GM23338 (cell line): ENCODE data around the gene RTEL1. TPM values are rescaled to one million over a fixed set of nuclear protein-coding genes. Genes with fewer than 3 reads are reported as not detected.

Source experiments
- ATAC-seq: fragments of 200-7000 bp; cut with Tn5 transposase; 3 replicates; pipeline ENCODE4 v1.9.1; 2020
- DNase-seq: peaks from one replicate; pipeline ENCODE4 v3.0.0-alpha.2; 2015; ENCODE audit warnings: low spot score
- H2AFZ ChIP-seq: fragments of 200-600 bp; sonication (generic); 2 replicates; pipeline ENCODE4 v1.8.0; 2016; ENCODE audit warnings: antibody characterized with exemption, mild to moderate bottlenecking, moderate library complexity
- H3F3A ChIP-seq: fragments of 200-600 bp; sonication (generic); replicated peaks from 2 replicates; pipeline ENCODE4 v1.8.0; 2017; ENCODE audit warnings: antibody characterized with exemption, mixed run types, low read depth
- H3K27ac ChIP-seq: fragments of 200-600 bp; sonication (generic); 2 replicates; pipeline ENCODE4 v1.6.1; 2016; ENCODE audit warnings: low read depth
- H3K27me3 ChIP-seq: fragments of 200-600 bp; sonication (generic); 2 replicates; pipeline ENCODE4 v1.8.0; 2016; ENCODE audit warnings: mild to moderate bottlenecking, mixed run types, moderate library complexity; ENCODE audit not compliant: insufficient read depth
- H3K36me3 ChIP-seq: fragments of 200-600 bp; sonication (generic); 2 replicates; pipeline ENCODE4 v1.8.0; 2016; ENCODE audit warnings: mild to moderate bottlenecking; ENCODE audit not compliant: insufficient read depth
- H3K4me1 ChIP-seq: fragments of 200-600 bp; sonication (generic); 2 replicates; pipeline ENCODE4 v1.8.0; 2016; ENCODE audit warnings: mild to moderate bottlenecking, moderate library complexity; ENCODE audit not compliant: insufficient read depth
- H3K4me2 ChIP-seq: fragments of 200-600 bp; sonication (generic); 2 replicates; pipeline ENCODE4 v1.7.1; 2017; ENCODE audit warnings: mixed run types
- H3K4me3 ChIP-seq: fragments of 200-600 bp; sonication (generic); 2 replicates; pipeline ENCODE4 v1.6.1; 2016; ENCODE audit warnings: mixed run types
- H3K79me2 ChIP-seq: fragments of 200-600 bp; sonication (generic); replicated peaks from 2 replicates; pipeline ENCODE4 v1.8.0; 2017; ENCODE audit warnings: mild to moderate bottlenecking; ENCODE audit not compliant: insufficient read depth
- H3K9me2 ChIP-seq: fragments of 200-600 bp; sonication (generic); 2 replicates; pipeline ENCODE4 v1.8.0; 2017; ENCODE audit not compliant: insufficient read depth
- H4K20me1 ChIP-seq: fragments of 200-600 bp; sonication (generic); replicated peaks from 2 replicates; pipeline ENCODE4 v1.8.0; 2017; ENCODE audit warnings: mild to moderate bottlenecking; ENCODE audit not compliant: insufficient read depth
- H3K27ac Mint-ChIP-seq: 2 replicates; pipeline ENCODE4 v1.8.0; 2020; ENCODE audit warnings: inconsistent platforms, mild to moderate bottlenecking, moderate library complexity, mixed read lengths
- H3K27me3 Mint-ChIP-seq: 3 replicates; pipeline ENCODE4 v1.8.0; 2022; ENCODE audit warnings: low read depth, mild to moderate bottlenecking, moderate library complexity, mixed read lengths, inconsistent platforms; ENCODE audit not compliant: insufficient read depth, poor library complexity
- H3K36me3 Mint-ChIP-seq: 3 replicates; pipeline ENCODE4 v1.8.0; 2021; ENCODE audit warnings: low read depth, mild to moderate bottlenecking, inconsistent platforms, moderate library complexity, mixed read lengths
- H3K4me1 Mint-ChIP-seq: 3 replicates; pipeline ENCODE4 v1.8.0; 2020; ENCODE audit warnings: mild to moderate bottlenecking, inconsistent platforms, mixed read lengths
- H3K4me3 Mint-ChIP-seq: 3 replicates; pipeline ENCODE4 v1.8.0; 2021; ENCODE audit warnings: moderate library complexity, mild to moderate bottlenecking, inconsistent platforms, mixed read lengths
- H3K9me3 Mint-ChIP-seq: 3 replicates; pipeline ENCODE4 v1.8.0; 2020; ENCODE audit warnings: moderate library complexity, mild to moderate bottlenecking, inconsistent platforms, mixed read lengths
- CREB1 ChIP-seq: fragments of 250-450 bp; sonication (Bioruptor Pico); IDR thresholded peaks from 2 replicates; pipeline ENCODE4 v1.5.0; 2020; ENCODE audit warnings: low read depth, mild to moderate bottlenecking, moderate library complexity
- EZH2 ChIP-seq: fragments of 200-600 bp; sonication (generic); IDR thresholded peaks from one replicate; pipeline ENCODE4 v1.8.0; 2017; ENCODE audit warnings: antibody characterized with exemption, mild to moderate bottlenecking, low read depth; ENCODE audit not compliant: unreplicated experiment
- EZH2phosphoT487 ChIP-seq: fragments of 200-600 bp; sonication (generic); IDR thresholded peaks from one replicate; pipeline ENCODE4 v1.8.1; 2018; ENCODE audit warnings: antibody characterized with exemption; ENCODE audit not compliant: unreplicated experiment
- JUNB ChIP-seq: IDR thresholded peaks from one replicate; pipeline ENCODE4 v1.6.1; 2016; ENCODE audit warnings: antibody characterized with exemption; ENCODE audit not compliant: unreplicated experiment
- NANOG ChIP-seq: IDR thresholded peaks from 2 replicates; pipeline ENCODE4 v1.6.1; 2016; ENCODE audit warnings: antibody characterized with exemption, borderline replicate concordance
- POLR2AphosphoS5 ChIP-seq: IDR thresholded peaks from 2 replicates; pipeline ENCODE4 v1.6.1; 2016; ENCODE audit warnings: antibody characterized with exemption, low read depth
- REST ChIP-seq: IDR thresholded peaks from one replicate; pipeline ENCODE4 v1.6.1; 2018; ENCODE audit warnings: antibody characterized with exemption; ENCODE audit not compliant: unreplicated experiment
- STAT1 ChIP-seq: IDR thresholded peaks from one replicate; pipeline ENCODE4 v1.6.1; 2016; ENCODE audit warnings: antibody characterized with exemption; ENCODE audit not compliant: unreplicated experiment
- ZNF114 ChIP-seq: fragments of 250-450 bp; sonication (Bioruptor Pico); IDR thresholded peaks from 2 replicates; pipeline ENCODE4 v1.5.0; 2020; ENCODE audit warnings: mild to moderate bottlenecking, moderate library complexity
- ZNF331 ChIP-seq: fragments of 250-450 bp; sonication (Bioruptor Pico); IDR thresholded peaks from 2 replicates; pipeline ENCODE4 v1.5.0; 2020; ENCODE audit warnings: low read depth, mild to moderate bottlenecking, moderate library complexity
- ZNF462 ChIP-seq: fragments of 250-450 bp; sonication (Bioruptor Pico); IDR thresholded peaks from 2 replicates; pipeline ENCODE4 v1.5.0; 2020; ENCODE audit warnings: mild to moderate bottlenecking, moderate library complexity
- polyA plus RNA-seq: library from polyadenylated mRNA; unstranded; fragments of >200 nt; fragmentation: Nextera tagmentation; extraction: Ambion mirVana; gene quantifications from 2 replicates; pipeline ENCODE4 v1.2.1, GENCODE V29; 2016
- total RNA-seq: library from RNA; depleted of rRNA; stranded (reverse); fragments of >200 nt; shearing (Covaris generic); gene quantifications from 2 replicates; pipeline ENCODE4 v1.2.3, GENCODE V29; 2014
- TF ChIP-seq, protein P1 (sequence below), 2 experiments: fragments of 200-600 bp in 1 of 2; sonication (generic) in 1 of 2; conservative IDR thresholded peaks; 2 replicates each; pipeline versions ENCODE4 v1.5.1 to v1.6.1; 2016 to 2017; ENCODE audit warnings: antibody characterized with exemption in 2 of 2, low read depth in 2 of 2, mild to moderate bottlenecking in 2 of 2, moderate library complexity in 1 of 2
- TF ChIP-seq, protein P2 (sequence below): IDR thresholded peaks from 2 replicates; pipeline ENCODE4 v1.6.1; 2016; ENCODE audit warnings: antibody characterized with exemption

The RTEL1 gene
- total and polyA plus RNA-seq, 2 experiments from 2014 or later, result 14.2 to 34.5 TPM

DNA sequence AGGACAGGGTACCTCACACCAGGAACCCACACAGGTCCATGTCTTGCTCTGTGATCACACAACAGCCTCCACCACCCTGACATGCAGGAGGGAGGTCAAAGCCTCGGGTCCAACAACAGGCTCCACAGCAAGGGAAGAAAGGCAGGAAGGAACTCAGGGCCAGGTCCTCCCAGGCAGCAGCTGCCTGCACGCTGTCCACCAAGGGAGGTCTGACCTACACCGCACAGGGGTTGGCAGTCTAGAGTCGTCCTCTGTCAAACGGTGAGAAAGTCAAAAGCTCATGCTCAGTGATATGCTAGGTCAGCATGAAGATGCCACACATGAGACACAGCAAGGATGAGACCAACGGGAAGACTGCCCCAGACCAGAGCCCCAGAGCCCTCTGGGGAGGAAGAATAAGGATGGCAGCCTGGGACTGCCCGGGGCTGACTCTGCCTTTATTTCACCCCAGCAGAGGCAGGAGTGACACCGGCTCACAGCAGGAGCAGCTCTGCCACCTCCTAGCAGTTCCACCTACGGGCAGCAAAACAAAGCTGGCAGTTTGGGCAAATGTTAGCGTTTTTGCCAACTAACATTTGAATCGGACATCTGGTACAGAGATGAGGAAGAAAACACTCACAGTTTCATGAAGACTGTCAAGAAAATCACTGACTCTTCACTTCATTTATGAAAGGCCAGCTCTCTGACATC lies 39.7 kb upstream of the RTEL1 start:
- no peak for TF ChIP-seq STAT1
- no peak for TF ChIP-seq POLR2AphosphoS5
- no peak for TF ChIP-seq EZH2phosphoT487
- TF ChIP-seq, protein P1, sequence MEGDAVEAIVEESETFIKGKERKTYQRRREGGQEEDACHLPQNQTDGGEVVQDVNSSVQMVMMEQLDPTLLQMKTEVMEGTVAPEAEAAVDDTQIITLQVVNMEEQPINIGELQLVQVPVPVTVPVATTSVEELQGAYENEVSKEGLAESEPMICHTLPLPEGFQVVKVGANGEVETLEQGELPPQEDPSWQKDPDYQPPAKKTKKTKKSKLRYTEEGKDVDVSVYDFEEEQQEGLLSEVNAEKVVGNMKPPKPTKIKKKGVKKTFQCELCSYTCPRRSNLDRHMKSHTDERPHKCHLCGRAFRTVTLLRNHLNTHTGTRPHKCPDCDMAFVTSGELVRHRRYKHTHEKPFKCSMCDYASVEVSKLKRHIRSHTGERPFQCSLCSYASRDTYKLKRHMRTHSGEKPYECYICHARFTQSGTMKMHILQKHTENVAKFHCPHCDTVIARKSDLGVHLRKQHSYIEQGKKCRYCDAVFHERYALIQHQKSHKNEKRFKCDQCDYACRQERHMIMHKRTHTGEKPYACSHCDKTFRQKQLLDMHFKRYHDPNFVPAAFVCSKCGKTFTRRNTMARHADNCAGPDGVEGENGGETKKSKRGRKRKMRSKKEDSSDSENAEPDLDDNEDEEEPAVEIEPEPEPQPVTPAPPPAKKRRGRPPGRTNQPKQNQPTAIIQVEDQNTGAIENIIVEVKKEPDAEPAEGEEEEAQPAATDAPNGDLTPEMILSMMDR (conservative IDR thresholded peaks at IDR 0.05; ENCODE audit: low read depth in 2 of 2), result no peak
- TF ChIP-seq NANOG, result no peak
- TF ChIP-seq, protein P2, sequence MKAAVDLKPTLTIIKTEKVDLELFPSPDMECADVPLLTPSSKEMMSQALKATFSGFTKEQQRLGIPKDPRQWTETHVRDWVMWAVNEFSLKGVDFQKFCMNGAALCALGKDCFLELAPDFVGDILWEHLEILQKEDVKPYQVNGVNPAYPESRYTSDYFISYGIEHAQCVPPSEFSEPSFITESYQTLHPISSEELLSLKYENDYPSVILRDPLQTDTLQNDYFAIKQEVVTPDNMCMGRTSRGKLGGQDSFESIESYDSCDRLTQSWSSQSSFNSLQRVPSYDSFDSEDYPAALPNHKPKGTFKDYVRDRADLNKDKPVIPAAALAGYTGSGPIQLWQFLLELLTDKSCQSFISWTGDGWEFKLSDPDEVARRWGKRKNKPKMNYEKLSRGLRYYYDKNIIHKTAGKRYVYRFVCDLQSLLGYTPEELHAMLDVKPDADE, result no peak
- TF ChIP-seq REST, result no peak
- TF ChIP-seq ZNF462 (CRISPR knock-in tag), result no peak
- TF ChIP-seq ZNF114, result no peak
- no peak for TF ChIP-seq EZH2
- no peak for TF ChIP-seq CREB1 (CRISPR knock-in tag)
- TF ChIP-seq ZNF331 (CRISPR knock-in tag), result no peak
- TF ChIP-seq JUNB, result no peak
- ATAC-seq, result no peak

More for the DNA sequence above, 39.7 kb upstream of the RTEL1 start:
- Histone ChIP-seq H3K79me2 (peaks cover 49% of the 10 kb centered on the region), H3K27ac (no peak overlapping the region), H2AFZ (no peak overlapping the region), H3K4me2 (no peak overlapping the region), H3K9me2 (no peaks in the 10 kb centered on the region), H3F3A (no peaks in the 10 kb centered on the region), H3K27me3 (no peaks in the 10 kb centered on the region), H3K4me3 (no peak overlapping the region), H3K36me3 (no peaks in the 10 kb centered on the region; the same call in 1 of the 2 replicates), H3K4me1 (no peaks in the 10 kb centered on the region; the same call in 1 of the 2 replicates), H4K20me1 (no peaks in the 10 kb centered on the region; the same call in 1 of the 2 replicates)
- no peak overlapping the region for H3K27ac Mint-ChIP-seq
- peaks cover 9% of the 10 kb centered on the region for H3K4me1 Mint-ChIP-seq
- H3K4me3 Mint-ChIP-seq, result no peak overlapping the region
- peaks cover 16% of the 10 kb centered on the region for H3K9me3 Mint-ChIP-seq
- peaks cover 55% of the 10 kb centered on the region for H3K36me3 Mint-ChIP-seq
- H3K27me3 Mint-ChIP-seq, result peaks cover 8% of the 10 kb centered on the region
- no peak for DNase-seq
